GM21723 (cell line): Measurements from ENCODE around the gene ATXN7L1.

Experiments used
- ATAC-seq: cut with Tn5 transposase; IDR thresholded peaks from one replicate; pipeline ENCODE4 v1.9.1; 2021; ENCODE audit warnings: mild to moderate bottlenecking, moderate library complexity; ENCODE audit not compliant: unreplicated experiment

The ATXN7L1 gene

GRCh38 chr7:105779856-105780780, 96.3 kb downstream of the ATXN7L1 start:
- ATAC-seq = no peak

DNA sequence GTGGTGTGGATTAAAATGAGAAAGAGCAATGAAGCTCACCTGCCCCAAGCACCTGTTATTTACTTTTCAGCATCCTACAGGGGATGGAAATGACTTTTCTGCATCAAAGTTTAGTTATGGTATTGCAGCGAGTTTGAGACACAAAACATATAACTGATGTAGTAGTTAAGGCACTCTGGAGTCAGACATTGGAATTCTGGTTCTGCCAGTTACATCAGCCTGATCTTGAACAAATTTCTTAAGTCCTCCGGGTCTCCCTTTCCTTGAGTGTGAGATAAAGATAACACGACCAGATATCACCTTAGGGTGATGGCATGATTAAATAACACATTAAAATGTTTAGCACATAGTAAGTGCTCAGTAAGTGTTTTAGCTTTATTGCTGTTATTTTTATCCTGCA, 97.4 kb downstream of the ATXN7L1 start:
- ATAC-seq = no peak

GRCh38 chr7:105776986-105777910, 99.2 kb downstream of the ATXN7L1 start:
- no peak for ATAC-seq

GRCh38 chr7:105776068-105776790, 100.2 kb downstream of the ATXN7L1 start:
- no peak for ATAC-seq

DNA sequence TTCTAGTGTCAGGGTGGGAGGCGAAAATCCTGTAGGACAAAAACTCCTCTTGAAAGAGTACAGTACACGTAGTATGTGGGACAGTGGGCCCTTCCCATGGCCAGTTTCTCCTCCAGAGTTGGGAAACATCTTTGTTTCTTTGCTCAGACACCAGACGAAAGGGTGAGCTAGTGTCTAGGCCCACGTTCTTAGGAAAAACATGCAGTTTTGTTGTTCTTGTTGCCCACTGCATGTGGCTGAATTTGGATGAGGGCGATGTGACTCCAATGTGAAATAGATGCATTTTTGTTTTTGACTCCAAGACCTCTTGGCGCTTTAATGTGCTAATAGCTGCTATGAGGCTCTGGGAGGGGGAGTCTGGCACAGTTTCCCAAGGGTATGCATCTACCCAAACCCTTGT, 100.8 kb downstream of the ATXN7L1 start:
- ATAC-seq = no peak

GRCh38 chr7:105773030-105773460, 103.4 kb downstream of the ATXN7L1 start:
- ATAC-seq = no peak

GRCh38 chr7:105769901-105770628, 106.3 kb downstream of the ATXN7L1 start:
- ATAC-seq = no peak

- ATAC-seq = no peak
Observed at GRCh38 chr7:105768898-105769507, 107.4 kb downstream of the ATXN7L1 start.

- ATAC-seq = no peak
Observed at GRCh38 chr7:105768117-105768516, 108.3 kb downstream of the ATXN7L1 start.

- ATAC-seq = peak; percentile 54
Observed at GRCh38 chr7:105766421-105767073, 109.9 kb downstream of the ATXN7L1 start.

DNA sequence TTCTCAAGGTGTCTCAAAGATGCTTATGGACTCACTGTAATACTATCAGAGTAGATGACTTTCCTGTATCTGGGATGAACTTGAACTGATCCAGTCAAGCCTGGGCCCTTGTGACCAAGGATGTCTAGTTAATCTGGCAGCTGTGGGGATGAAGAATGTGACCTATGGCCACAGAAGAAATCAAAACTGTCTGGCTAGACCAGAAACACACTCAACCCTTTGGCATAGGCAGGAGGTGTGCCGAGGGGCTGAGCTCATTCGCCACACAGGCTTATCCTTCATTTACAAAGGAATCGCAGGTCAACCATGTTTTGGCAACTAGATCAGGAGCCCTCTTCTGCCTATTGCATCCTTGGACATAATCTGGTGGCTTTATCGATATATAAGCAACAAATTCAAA, 110.6 kb downstream of the ATXN7L1 start:
- ATAC-seq = no peak

DNA sequence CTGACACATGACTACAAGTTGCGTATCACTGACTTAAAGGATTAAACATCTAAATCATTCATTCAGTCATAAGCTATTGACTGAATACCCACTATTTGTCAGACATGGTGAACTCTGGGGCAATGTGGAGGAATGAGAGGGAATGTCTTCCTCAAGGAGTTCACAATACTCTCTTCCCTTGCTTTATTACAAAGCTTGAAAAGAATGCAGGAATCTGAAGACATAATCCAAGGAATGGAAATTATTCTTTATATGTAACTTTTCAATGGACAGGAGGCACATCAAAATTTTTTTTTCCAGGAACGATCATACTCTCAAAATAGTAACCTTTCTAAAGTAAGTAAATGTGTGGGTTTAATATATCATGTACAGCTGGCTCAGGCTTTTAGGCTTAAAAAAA, 111.9 kb downstream of the ATXN7L1 start:
- no peak for ATAC-seq

- no peak for ATAC-seq
Observed at GRCh38 chr7:105760551-105761447, 115.6 kb downstream of the ATXN7L1 start.

DNA sequence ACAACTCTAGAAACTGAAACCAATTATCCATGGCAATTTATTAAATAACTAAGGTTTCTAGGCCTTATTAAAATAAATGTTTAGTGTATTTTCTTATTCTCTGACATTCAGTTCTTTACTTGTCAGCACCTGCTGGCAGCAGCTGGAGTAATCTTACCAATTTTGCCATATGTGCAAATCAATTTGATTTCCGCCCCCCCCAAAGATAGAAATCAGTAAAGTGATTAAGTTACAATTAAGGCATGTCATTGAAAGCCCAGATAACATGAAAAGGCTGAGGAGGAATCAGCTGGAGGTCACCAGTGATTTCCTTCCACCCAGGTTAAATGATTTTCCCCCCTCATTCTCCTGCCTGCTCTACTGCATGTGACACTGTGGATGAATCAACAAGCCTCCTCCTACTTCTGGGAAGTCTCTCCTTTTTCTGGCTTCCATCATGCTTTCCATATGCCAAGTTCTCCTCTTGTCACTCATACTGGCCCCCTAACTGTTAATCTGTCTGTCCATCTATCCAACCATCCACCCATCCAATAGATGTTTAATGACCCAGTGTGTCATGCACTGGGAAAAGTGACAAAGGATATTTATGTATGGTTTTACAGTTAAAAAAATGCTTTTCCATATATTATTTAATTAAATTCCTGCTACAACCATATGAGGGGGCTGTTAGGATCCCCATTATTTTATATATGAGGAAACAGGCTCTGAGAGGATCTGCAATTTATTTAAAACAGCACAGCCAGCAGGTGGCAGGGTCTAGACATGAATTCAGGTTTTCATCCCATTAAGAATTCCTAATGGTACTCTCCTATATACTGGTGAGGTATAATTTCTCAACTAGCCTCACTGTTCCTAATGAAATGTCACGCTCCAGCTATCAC, 116.5 kb downstream of the ATXN7L1 start:
- ATAC-seq = no peak

DNA sequence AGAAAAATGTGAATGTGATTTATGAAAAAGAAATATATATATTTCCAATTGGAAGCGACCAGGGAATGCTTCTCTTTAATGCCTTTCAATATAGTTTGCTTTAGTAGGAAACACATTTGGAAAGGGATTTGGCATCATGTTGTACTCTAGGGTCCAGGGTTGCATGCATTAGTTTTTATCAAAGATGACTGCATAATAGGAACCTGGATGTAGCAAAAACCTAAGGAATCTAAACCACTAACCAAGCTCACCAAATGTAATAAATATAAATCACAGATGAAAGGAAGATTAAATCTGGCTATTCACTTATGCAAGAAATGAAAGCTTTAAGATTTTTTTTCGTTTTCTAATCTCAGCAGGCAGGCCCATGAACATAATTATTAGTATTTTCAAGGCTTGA, 120.0 kb downstream of the ATXN7L1 start:
- no peak for ATAC-seq

GRCh38 chr7:105752671-105753275, 123.6 kb downstream of the ATXN7L1 start:
- ATAC-seq = no peak

DNA sequence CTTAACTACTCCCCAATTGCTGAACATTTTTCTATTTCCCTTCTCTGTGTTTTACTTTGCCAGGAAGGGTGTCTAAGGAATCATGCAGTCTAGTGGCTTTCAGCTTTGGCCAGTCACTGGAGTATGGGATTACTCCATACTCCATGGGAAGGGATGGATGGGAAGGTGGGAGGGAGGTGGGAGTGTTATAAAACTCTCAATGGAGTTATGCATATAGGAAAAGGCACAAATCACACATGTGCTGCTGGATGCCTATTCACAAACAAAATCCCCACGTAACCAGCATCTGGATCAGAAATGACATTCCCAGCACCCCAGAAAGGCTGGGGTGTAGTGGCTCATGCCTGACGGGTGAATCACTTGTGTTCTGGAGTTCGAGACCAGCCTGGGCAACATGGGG, 125.3 kb downstream of the ATXN7L1 start:
- ATAC-seq = no peak
